Body of pancreas (tissue), 4 donors: Measurements from ENCODE around the gene GPATCH2. TPM values are rescaled to one million over a fixed set of nuclear protein-coding genes. Genes with fewer than 3 reads are reported as not detected.

Experiments
- ATAC-seq: fragments of 150-250 bp; one replicate; pipeline ENCODE4 v1.9.1; 2016
- DNase-seq, 4 donors: peaks; one replicate each; pipeline ENCODE4 v3.0.0-alpha.2; 2019
- H3K27ac ChIP-seq, 4 donors: fragments of 200-600 bp; sonication (generic); 1 replicate in 3 of 4; 2 replicates in 1 of 4; pipeline versions ENCODE4 v1.5.1 to v1.6.1; 2016 to 2019; ENCODE audit warnings: mild to moderate bottlenecking in 1 of 4, mixed read lengths in 1 of 4, moderate library complexity in 1 of 4
- H3K27me3 ChIP-seq, 2 donors: fragments of 200-600 bp; sonication (generic); one replicate each; pipeline ENCODE4 v1.6.0; 2016; ENCODE audit warnings: mild to moderate bottlenecking in 1 of 2
- H3K36me3 ChIP-seq, 2 donors: fragments of 200-600 bp; sonication (generic); replicated peaks in 1 of 2; 2 replicates each; pipeline ENCODE4 v1.5.1; 2016; ENCODE audit warnings: low read depth in 2 of 2; ENCODE audit not compliant: insufficient read depth in 1 of 2
- H3K4me1 ChIP-seq: fragments of 200-600 bp; sonication (generic); one replicate; pipeline ENCODE4 v1.6.0; 2016
- H3K4me3 ChIP-seq, 2 donors: fragments of 200-600 bp; sonication (generic); 1 replicate in 1 of 2; 2 replicates in 1 of 2; pipeline ENCODE4 v1.5.1; 2016 to 2019
- H3K9me3 ChIP-seq, 3 donors: fragments of 200-600 bp; sonication (generic); 1 replicate in 2 of 3; 2 replicates in 1 of 3; pipeline ENCODE4 v1.5.1; 2016
- POLR2A ChIP-seq, 3 donors: fragments of 450-650 bp; IDR thresholded peaks; one replicate each; pipeline ENCODE4 v1.6.1; 2016; ENCODE audit warnings: antibody characterized with exemption in 3 of 3, mild to moderate bottlenecking in 2 of 3
- WGBS, 2 donors: methylation state at CpG; one replicate each; pipeline ENCODE4 v1.1.5; 2017; 5-methylcytosine and 5-hydroxymethylcytosine counted together
- intact Hi-C: fragments of 100-400 bp; cut with DNase I; formaldehyde crosslinking; loops from one replicate; pipeline ENCODE4 v1.15.1; 2023
- total RNA-seq, 2 donors: library from RNA; depleted of rRNA; stranded (reverse); fragments of >200 nt; gene quantifications; one replicate each; pipeline ENCODE4 v1.1.0, GENCODE V29; 2016
- TF ChIP-seq, protein P1 (sequence below), 7 experiments: fragments of 450-650 bp in 4 of 7; fragments of 200-600 bp in 3 of 7; sonication (generic) in 3 of 7; IDR thresholded peaks; one replicate each; pipeline ENCODE4 v1.5.1; 2016 to 2019; ENCODE audit warnings: antibody characterized with exemption in 7 of 7

GPATCH2 gene
- total RNA-seq, 2 donors from 2014 or later = 9.6 to 32.0 TPM

DNA sequence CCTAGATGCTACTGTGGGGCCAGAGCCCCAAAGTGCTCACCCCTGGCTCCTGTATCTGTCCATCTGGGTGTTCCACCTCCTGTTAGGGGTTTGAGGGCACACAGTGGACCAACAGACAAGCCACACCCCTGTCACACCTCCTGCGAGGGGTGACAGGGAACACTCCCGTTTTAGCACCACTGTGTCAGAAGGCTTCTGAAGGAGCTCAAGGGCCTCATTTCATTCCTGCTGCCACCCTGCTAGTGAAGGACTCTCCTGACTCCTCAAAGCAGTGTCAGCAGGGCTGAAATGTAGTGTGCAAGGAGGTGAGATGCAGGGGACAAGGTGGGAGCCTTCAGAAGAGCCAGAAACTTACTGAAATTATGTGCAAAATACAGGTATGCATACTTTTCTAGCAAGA lies 174.6 kb downstream of the GPATCH2 start:
- no peaks in the 10 kb centered on the region for H3K36me3 ChIP-seq
- H3K4me3 ChIP-seq = no peak overlapping the region
- 83 to 87% methylated on average over 2 of the region's 2 CpGs for WGBS, 2 donors
- no peak overlapping the region for H3K27ac ChIP-seq
- ATAC-seq (no peak), DNase-seq (no peak)
- intact Hi-C loops = no loop called here
- no peaks in the 10 kb centered on the region for H3K4me1 ChIP-seq
- TF ChIP-seq, protein P1, sequence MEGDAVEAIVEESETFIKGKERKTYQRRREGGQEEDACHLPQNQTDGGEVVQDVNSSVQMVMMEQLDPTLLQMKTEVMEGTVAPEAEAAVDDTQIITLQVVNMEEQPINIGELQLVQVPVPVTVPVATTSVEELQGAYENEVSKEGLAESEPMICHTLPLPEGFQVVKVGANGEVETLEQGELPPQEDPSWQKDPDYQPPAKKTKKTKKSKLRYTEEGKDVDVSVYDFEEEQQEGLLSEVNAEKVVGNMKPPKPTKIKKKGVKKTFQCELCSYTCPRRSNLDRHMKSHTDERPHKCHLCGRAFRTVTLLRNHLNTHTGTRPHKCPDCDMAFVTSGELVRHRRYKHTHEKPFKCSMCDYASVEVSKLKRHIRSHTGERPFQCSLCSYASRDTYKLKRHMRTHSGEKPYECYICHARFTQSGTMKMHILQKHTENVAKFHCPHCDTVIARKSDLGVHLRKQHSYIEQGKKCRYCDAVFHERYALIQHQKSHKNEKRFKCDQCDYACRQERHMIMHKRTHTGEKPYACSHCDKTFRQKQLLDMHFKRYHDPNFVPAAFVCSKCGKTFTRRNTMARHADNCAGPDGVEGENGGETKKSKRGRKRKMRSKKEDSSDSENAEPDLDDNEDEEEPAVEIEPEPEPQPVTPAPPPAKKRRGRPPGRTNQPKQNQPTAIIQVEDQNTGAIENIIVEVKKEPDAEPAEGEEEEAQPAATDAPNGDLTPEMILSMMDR (IDR thresholded peaks at IDR 0.05) = no peak
- no peak for TF ChIP-seq POLR2A (IDR thresholded peaks at IDR 0.05)
- H3K9me3 ChIP-seq = no peaks in the 10 kb centered on the region
- H3K27me3 ChIP-seq = no peaks in the 10 kb centered on the region

DNA sequence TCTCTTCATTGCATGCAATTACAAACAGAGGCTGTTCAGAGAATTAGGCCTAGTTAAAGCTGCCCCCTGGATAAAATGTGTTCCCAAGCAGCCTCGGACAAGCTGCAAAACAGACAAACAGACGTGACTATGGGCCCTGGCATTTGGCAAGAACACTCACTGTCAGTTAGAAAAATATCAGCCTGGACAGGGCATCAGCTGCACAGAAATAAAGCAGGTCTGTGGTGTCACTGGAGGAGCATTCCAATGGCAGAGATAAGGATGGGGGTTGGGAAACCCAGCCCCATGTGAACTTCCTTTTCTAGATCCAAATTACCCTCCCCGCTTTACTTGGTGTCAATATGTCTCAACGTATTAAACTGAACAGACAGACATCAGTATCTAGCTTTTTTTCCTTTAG lies 177.1 kb downstream of the GPATCH2 start:
- DNase-seq = peak in 1 of 4 donors; percentile 6
- H3K36me3 ChIP-seq = no peaks in the 10 kb centered on the region
- H3K4me3 ChIP-seq = no peak overlapping the region
- peak overlapping the region in 2 of 4 donors; percentile 1 to 25 for H3K27ac ChIP-seq
- no peaks in the 10 kb centered on the region for H3K4me1 ChIP-seq
- ATAC-seq = peak; percentile 27
- 70 to 79% methylated on average over 4 of the region's 4 CpGs for WGBS, 2 donors
- TF ChIP-seq POLR2A (IDR thresholded peaks at IDR 0.05) = no peak
- TF ChIP-seq, protein P1 (IDR thresholded peaks at IDR 0.05) = no peak
- H3K27me3 ChIP-seq = no peaks in the 10 kb centered on the region
- intact Hi-C loops = no loop called here
- no peaks in the 10 kb centered on the region for H3K9me3 ChIP-seq

DNA sequence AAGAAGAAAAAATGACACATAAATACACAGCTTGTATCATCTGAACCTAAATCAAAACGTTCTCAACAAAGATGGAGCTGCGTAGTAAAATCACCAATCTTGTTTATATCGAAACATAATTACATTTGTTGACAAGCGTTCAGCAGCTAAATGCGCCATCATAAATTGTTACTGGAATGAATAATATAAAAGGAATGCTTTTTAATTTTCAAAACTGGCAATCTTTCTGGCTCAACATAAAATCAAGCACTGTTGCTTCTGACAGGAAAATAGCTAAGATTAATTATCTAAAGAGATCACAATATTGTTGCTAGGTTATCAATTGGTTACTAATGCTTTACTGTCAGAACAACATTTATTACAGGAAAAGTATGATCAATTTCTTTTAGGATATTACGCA lies 181.5 kb downstream of the GPATCH2 start:
- Histone ChIP-seq H3K9me3 (no peaks in the 10 kb centered on the region), H3K4me3 (no peak overlapping the region), H3K27ac (no peak overlapping the region), H3K27me3 (no peaks in the 10 kb centered on the region), H3K4me1 (no peaks in the 10 kb centered on the region), H3K36me3 (peaks cover 0 to 5% of the 10 kb centered on the region in 2 donors)
- TF ChIP-seq POLR2A (IDR thresholded peaks at IDR 0.05) = no peak
- TF ChIP-seq, protein P1 (IDR thresholded peaks at IDR 0.05) = no peak
- intact Hi-C loops = no loop called here
- ATAC-seq (no peak), DNase-seq (no peak)
- 89 to 92% methylated on average over 6 of the region's 6 CpGs for WGBS, 2 donors

DNA sequence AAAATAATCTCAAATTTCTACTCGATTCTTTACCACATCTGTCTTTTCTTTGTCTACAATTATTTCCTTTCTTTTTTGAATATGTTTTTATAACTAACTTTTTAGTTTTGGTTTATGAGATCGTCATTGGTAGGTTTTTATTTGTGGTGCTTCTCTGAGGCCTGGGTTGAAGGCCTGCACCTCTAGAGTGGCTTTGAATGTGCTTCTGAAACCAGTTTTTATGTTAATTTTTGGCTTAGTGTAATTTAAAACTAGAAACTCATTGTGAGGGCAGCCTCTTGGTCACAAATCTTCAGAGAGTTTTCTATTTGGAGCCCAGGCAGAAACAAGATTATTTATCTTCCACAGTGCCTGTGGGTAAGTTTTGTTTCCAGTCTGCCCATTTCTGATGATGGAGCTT lies 187.0 kb downstream of the GPATCH2 start:
- H3K4me3 ChIP-seq = no peak overlapping the region
- 92 to 96% methylated on average over 2 of the region's 2 CpGs for WGBS, 2 donors
- no peaks in the 10 kb centered on the region for H3K27me3 ChIP-seq
- H3K27ac ChIP-seq = no peak overlapping the region
- ATAC-seq = no peak
- DNase-seq = no peak
- intact Hi-C loops = no loop called here
- H3K36me3 ChIP-seq = peaks cover 0 to 5% of the 10 kb centered on the region in 2 donors
- no peaks in the 10 kb centered on the region for H3K4me1 ChIP-seq
- TF ChIP-seq, protein P1 (IDR thresholded peaks at IDR 0.05) = no peak
- TF ChIP-seq POLR2A (IDR thresholded peaks at IDR 0.05) = no peak
- H3K9me3 ChIP-seq = no peaks in the 10 kb centered on the region

DNA sequence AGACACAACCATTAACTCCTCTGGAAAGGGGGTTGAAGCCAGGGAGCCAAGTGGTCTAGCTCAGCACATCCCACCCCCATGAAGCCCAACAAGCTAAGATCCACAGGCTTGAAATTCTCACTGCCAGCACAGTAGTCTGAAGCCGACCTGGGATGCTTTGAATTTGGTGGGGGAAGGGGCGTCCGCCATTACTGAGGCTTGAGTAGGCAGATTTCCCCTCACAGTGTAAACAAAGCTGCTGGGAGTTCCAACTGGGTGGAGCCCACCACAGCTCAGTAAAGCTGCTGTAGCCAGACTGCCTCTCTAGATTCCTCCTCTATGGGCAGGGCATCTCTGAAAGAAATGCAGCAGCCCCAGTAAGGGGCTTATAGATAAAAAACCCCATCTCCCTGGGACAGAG lies 193.5 kb downstream of the GPATCH2 start:
- no peaks in the 10 kb centered on the region for H3K27me3 ChIP-seq
- H3K27ac ChIP-seq = no peak overlapping the region
- intact Hi-C loops = no loop called here
- WGBS, 2 donors = 91 to 100% methylated on average over 2 to 3 of the region's 3 CpGs
- H3K4me3 ChIP-seq = no peak overlapping the region
- no peaks in the 10 kb centered on the region for H3K9me3 ChIP-seq
- H3K4me1 ChIP-seq = no peaks in the 10 kb centered on the region
- TF ChIP-seq, protein P1 (IDR thresholded peaks at IDR 0.05) = no peak
- no peak for TF ChIP-seq POLR2A (IDR thresholded peaks at IDR 0.05)
- ATAC-seq (no peak), DNase-seq (no peak)
- no peaks in the 10 kb centered on the region for H3K36me3 ChIP-seq
